MM.1S (cell line): ENCODE data around the gene FZD1.

Source experiments
- DNase-seq: peaks from one replicate; pipeline ENCODE4 v3.0.0-alpha.2; 2015
- H2AFZ ChIP-seq: fragments of 300-600 bp; sonication (generic); 2 replicates; pipeline ENCODE4 v1.6.0; 2016; ENCODE audit warnings: antibody characterized with exemption, low read length
- H3F3A ChIP-seq: fragments of 300-600 bp; sonication (generic); 2 replicates; pipeline ENCODE4 v1.6.1; 2016; ENCODE audit warnings: mild to moderate bottlenecking, antibody characterized with exemption, low read length, moderate library complexity, mixed read lengths; ENCODE audit not compliant: insufficient read depth
- H3K27ac ChIP-seq: fragments of 300-600 bp; sonication (generic); 2 replicates; pipeline ENCODE4 v1.5.1; 2016; ENCODE audit warnings: mild to moderate bottlenecking, low read length
- H3K27me3 ChIP-seq: fragments of 300-600 bp; sonication (generic); replicated peaks from 2 replicates; pipeline ENCODE4 v1.6.0; 2016; ENCODE audit warnings: low read length; ENCODE audit not compliant: insufficient read depth
- H3K36me3 ChIP-seq: fragments of 300-600 bp; sonication (generic); replicated peaks from 2 replicates; pipeline ENCODE4 v1.6.1; 2016; ENCODE audit warnings: mild to moderate bottlenecking, low read length, mixed read lengths; ENCODE audit not compliant: insufficient read depth
- H3K4me1 ChIP-seq: fragments of 300-600 bp; sonication (generic); 2 replicates; pipeline ENCODE4 v1.6.1; 2016; ENCODE audit warnings: low read length, mixed read lengths
- H3K4me2 ChIP-seq: fragments of 300-600 bp; sonication (generic); 2 replicates; pipeline ENCODE4 v1.6.0; 2016; ENCODE audit warnings: low read depth, low read length
- H3K4me3 ChIP-seq: fragments of 300-600 bp; sonication (generic); 2 replicates; pipeline ENCODE4 v1.5.1; 2016; ENCODE audit warnings: low read length, mixed read lengths
- H3K79me2 ChIP-seq: fragments of 300-600 bp; sonication (generic); 2 replicates; pipeline ENCODE4 v1.6.1; 2016; ENCODE audit warnings: mixed run types, low read length, mixed read lengths
- H3K9ac ChIP-seq: fragments of 300-600 bp; sonication (generic); 2 replicates; pipeline ENCODE4 v1.6.1; 2016; ENCODE audit warnings: low read length, mixed read lengths
- H3K9me2 ChIP-seq: fragments of 300-600 bp; sonication (generic); replicated peaks from 2 replicates; pipeline ENCODE4 v1.6.1; 2016; ENCODE audit warnings: mild to moderate bottlenecking, low read length, mixed read lengths; ENCODE audit not compliant: insufficient read depth
- H3K9me3 ChIP-seq: fragments of 300-600 bp; sonication (generic); replicated peaks from 2 replicates; pipeline ENCODE4 v1.6.1; 2016; ENCODE audit warnings: mild to moderate bottlenecking, low read length, mixed read lengths; ENCODE audit not compliant: insufficient read depth
- H4K20me1 ChIP-seq: fragments of 300-600 bp; sonication (generic); 2 replicates; pipeline ENCODE4 v1.6.1; 2016; ENCODE audit warnings: mild to moderate bottlenecking, low read length, moderate library complexity, mixed read lengths; ENCODE audit not compliant: insufficient read depth
- EZH2 ChIP-seq: fragments of 300-600 bp; sonication (generic); optimal IDR thresholded peaks from 2 replicates; pipeline ENCODE3; 2017; ENCODE audit warnings: low read depth, mild to moderate bottlenecking, antibody characterized with exemption, low read length, mixed read lengths
- EZH2phosphoT487 ChIP-seq: fragments of 300-600 bp; sonication (generic); IDR thresholded peaks from 2 replicates; pipeline ENCODE4 v1.6.1; 2018; ENCODE audit warnings: antibody characterized with exemption, low read length
- TF ChIP-seq, protein P1 (sequence below): fragments of 300-600 bp; sonication (generic); IDR thresholded peaks from 2 replicates; pipeline ENCODE4 v1.5.1; 2016; ENCODE audit warnings: antibody characterized with exemption, low read length, mixed read lengths

FZD1 gene

GRCh38 chr7:91233212-91233611 is 31.0 kb upstream of the FZD1 start:
- Histone ChIP-seq H3K27me3 (no peaks in the 10 kb centered on the region), H3K9ac (no peak overlapping the region), H2AFZ (no peak overlapping the region), H3K27ac (no peak overlapping the region), H3K4me2 (no peak overlapping the region), H3K4me3 (no peak overlapping the region), H3K36me3 (no peaks in the 10 kb centered on the region), H3K4me1 (no peaks in the 10 kb centered on the region), H4K20me1 (no peaks in the 10 kb centered on the region), H3K9me3 (no peaks in the 10 kb centered on the region), H3F3A (no peaks in the 10 kb centered on the region), H3K79me2 (no peaks in the 10 kb centered on the region), H3K9me2 (no peaks in the 10 kb centered on the region)
- no peak for DNase-seq
- TF ChIP-seq EZH2phosphoT487 (no peak), EZH2 (no peak)
- TF ChIP-seq, protein P1, sequence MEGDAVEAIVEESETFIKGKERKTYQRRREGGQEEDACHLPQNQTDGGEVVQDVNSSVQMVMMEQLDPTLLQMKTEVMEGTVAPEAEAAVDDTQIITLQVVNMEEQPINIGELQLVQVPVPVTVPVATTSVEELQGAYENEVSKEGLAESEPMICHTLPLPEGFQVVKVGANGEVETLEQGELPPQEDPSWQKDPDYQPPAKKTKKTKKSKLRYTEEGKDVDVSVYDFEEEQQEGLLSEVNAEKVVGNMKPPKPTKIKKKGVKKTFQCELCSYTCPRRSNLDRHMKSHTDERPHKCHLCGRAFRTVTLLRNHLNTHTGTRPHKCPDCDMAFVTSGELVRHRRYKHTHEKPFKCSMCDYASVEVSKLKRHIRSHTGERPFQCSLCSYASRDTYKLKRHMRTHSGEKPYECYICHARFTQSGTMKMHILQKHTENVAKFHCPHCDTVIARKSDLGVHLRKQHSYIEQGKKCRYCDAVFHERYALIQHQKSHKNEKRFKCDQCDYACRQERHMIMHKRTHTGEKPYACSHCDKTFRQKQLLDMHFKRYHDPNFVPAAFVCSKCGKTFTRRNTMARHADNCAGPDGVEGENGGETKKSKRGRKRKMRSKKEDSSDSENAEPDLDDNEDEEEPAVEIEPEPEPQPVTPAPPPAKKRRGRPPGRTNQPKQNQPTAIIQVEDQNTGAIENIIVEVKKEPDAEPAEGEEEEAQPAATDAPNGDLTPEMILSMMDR: no peak

DNA sequence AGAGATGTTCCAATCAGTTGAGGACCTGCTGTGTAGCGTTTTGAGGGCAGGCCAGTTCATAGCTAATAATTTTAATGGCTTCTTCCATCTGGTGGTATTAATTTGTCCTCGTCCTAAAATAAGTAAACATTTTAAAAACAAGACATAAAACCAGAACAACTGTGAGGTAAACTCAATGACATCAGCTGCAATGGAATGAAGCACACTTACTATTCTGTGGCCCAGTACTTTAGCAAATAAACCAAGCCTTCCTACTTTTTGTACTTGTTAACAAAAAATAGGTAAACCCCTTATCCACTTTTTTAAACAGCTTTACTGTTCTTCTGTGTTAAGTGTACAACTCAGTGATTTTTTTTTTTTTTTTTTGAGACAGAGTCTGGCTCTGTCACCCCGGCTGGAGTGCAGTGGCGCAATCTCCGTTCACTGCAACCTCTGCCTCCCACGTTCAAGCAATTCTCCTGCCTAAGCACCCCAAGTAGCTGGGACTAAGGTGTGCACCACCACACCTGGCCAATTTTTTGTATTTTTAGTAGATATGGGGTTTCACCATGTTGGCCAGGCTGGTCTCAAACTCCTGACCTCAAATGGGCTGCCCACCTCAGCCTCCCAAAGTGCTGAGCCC is 28.9 kb upstream of the FZD1 start:
- no peak overlapping the region for H3K27ac ChIP-seq
- DNase-seq: no peak
- no peaks in the 10 kb centered on the region for H3F3A ChIP-seq
- H3K4me3 ChIP-seq: no peak overlapping the region
- H3K4me2 ChIP-seq: no peak overlapping the region
- no peaks in the 10 kb centered on the region for H3K9me3 ChIP-seq
- H4K20me1 ChIP-seq: no peaks in the 10 kb centered on the region
- no peak overlapping the region for H3K9ac ChIP-seq
- H3K9me2 ChIP-seq: no peaks in the 10 kb centered on the region
- H3K27me3 ChIP-seq: no peaks in the 10 kb centered on the region
- H3K36me3 ChIP-seq: no peaks in the 10 kb centered on the region
- no peak overlapping the region for H2AFZ ChIP-seq
- TF ChIP-seq EZH2phosphoT487 (no peak), EZH2 (no peak)
- TF ChIP-seq, protein P1: no peak
- no peaks in the 10 kb centered on the region for H3K79me2 ChIP-seq
- no peaks in the 10 kb centered on the region for H3K4me1 ChIP-seq

DNA sequence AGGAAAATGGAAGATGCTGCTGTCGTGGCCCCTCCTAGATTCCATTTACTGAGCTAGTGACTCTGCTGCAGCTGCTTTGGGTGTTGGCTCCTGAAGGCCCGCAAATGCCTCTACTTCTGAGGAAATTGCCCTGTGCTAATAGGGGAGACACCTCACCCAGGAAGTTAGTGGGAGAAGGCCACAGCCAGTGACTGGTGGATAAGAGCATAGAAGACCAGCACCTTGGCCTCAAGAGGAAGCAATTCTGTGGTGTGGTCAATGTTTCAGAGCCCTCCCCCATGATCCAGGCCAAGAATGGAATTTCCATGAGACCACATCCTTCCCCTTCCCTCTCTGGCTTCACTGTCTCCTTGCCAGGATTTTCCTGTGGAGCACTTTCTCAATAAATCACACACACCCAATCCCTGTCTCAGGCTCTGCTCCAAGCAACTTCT is 25.0 kb upstream of the FZD1 start:
- Histone ChIP-seq H3K4me2 (no peak overlapping the region), H3K36me3 (no peaks in the 10 kb centered on the region), H3K4me3 (no peak overlapping the region), H3K4me1 (no peaks in the 10 kb centered on the region), H4K20me1 (no peaks in the 10 kb centered on the region), H3K79me2 (no peaks in the 10 kb centered on the region), H3F3A (no peaks in the 10 kb centered on the region), H3K9me2 (no peaks in the 10 kb centered on the region), H3K27ac (no peak overlapping the region), H3K9me3 (no peaks in the 10 kb centered on the region), H3K9ac (no peak overlapping the region), H3K27me3 (no peaks in the 10 kb centered on the region), H2AFZ (no peak overlapping the region)
- TF ChIP-seq, protein P1: no peak
- no peak for TF ChIP-seq EZH2phosphoT487
- TF ChIP-seq EZH2: no peak
- no peak for DNase-seq
